Panc1 (cell line): ENCODE results near the gene IGFN1. TPM values are rescaled to one million over a fixed set of nuclear protein-coding genes. Genes with fewer than 3 reads are reported as not detected.

Experiments used
- ATAC-seq: fragments of 200-7000 bp; cut with Tn5 transposase; 2 replicates; pipeline ENCODE4 v1.9.1; 2020; ENCODE audit warnings: mild to moderate bottlenecking, moderate library complexity
- BruUV-seq: library from RNA; stranded (reverse); fragments of 400-500 nt; replicated peaks from 2 replicates; lab custom pipeline; 2021; lab: Mats Ljungman, UMichigan
- CTCF ChIA-PET: fragments of 300-600 bp; sonication (Branson Sonifier 250); formaldehyde crosslinking; loops from one replicate; lab custom pipeline; 2022; ENCODE audit warnings: antibody characterized with exemption; lab: Charles Lee
- POLR2A ChIA-PET: fragments of 300-600 bp; sonication (Branson Sonifier 250); formaldehyde crosslinking; loops from one replicate; lab custom pipeline; 2022; ENCODE audit warnings: antibody characterized with exemption; lab: Charles Lee
- DNase-seq: peaks from one replicate; pipeline ENCODE4 v3.0.0-alpha.2; 2010; ENCODE audit warnings: low read depth, low spot score
- H3K27ac ChIP-seq: 2 replicates; pipeline ENCODE4 v1.5.1; 2011; ENCODE audit warnings: mild to moderate bottlenecking, low read length, inconsistent platforms
- H3K27me3 ChIP-seq: fragments of 200-500 bp; sonication (Bioruptor generic); 2 replicates; pipeline ENCODE4 v1.6.0; 2014; ENCODE audit warnings: low read length, inconsistent platforms; ENCODE audit not compliant: control insufficient read depth, insufficient read depth
- H3K36me3 ChIP-seq: fragments of 200-500 bp; sonication (Bioruptor generic); 2 replicates; pipeline ENCODE4 v1.5.1; 2014; ENCODE audit warnings: inconsistent platforms, mild to moderate bottlenecking, low read length, moderate library complexity; ENCODE audit not compliant: control insufficient read depth, insufficient read depth
- H3K4me1 ChIP-seq: 2 replicates; pipeline ENCODE4 v1.5.1; 2011; ENCODE audit warnings: inconsistent platforms, mild to moderate bottlenecking, low read length, moderate library complexity; ENCODE audit not compliant: control insufficient read depth, insufficient read depth
- H3K4me3 ChIP-seq, 2 experiments: 2 replicates each; pipeline ENCODE4 v1.5.1; 2011 to 2012; ENCODE audit warnings: low read depth in 2 of 2, low read length in 2 of 2, mild to moderate bottlenecking in 2 of 2, inconsistent platforms in 1 of 2, moderate library complexity in 1 of 2
- H3K9me3 ChIP-seq: fragments of 200-500 bp; sonication (Bioruptor generic); 2 replicates; pipeline ENCODE4 v1.5.1; 2014; ENCODE audit warnings: low read depth, mild to moderate bottlenecking, inconsistent platforms, low read length, moderate library complexity; ENCODE audit not compliant: control insufficient read depth, insufficient read depth
- POLR2AphosphoS5 ChIP-seq: IDR thresholded peaks from 2 replicates; pipeline ENCODE4 v1.6.1; 2012; ENCODE audit warnings: mild to moderate bottlenecking, low read depth, low read length, moderate library complexity
- SIN3A ChIP-seq: IDR thresholded peaks from 2 replicates; pipeline ENCODE4 v1.6.1; 2012; ENCODE audit warnings: low read depth, mild to moderate bottlenecking, low read length, moderate library complexity, borderline replicate concordance; ENCODE audit not compliant: insufficient read depth
- TCF7L2 ChIP-seq: IDR thresholded peaks from 2 replicates; pipeline ENCODE4 v1.6.1; 2011; ENCODE audit warnings: mild to moderate bottlenecking, low read depth, low read length, inconsistent platforms
- in situ Hi-C: cut with HindIII; loops from 2 replicates; pipeline ENCODE4 v1.10.0; 2016; ENCODE audit warnings: low sequenced_read_pairs, low pct_unique_long_range_greater_than_20kb
- intact Hi-C: fragments of 100-400 bp; cut with micrococcal nuclease; formaldehyde crosslinking; loops from one replicate; pipeline ENCODE4 v1.10.0; 2022; ENCODE audit not compliant: unreplicated experiment
- total RNA-seq: library from RNA; stranded (reverse); gene quantifications from one replicate; pipeline ENCODE4 v1.2.1, GENCODE V29; 2021; ENCODE audit not compliant: unreplicated experiment
- TF ChIP-seq, protein P1 (sequence below): fragments of 450-650 bp; IDR thresholded peaks from 2 replicates; pipeline ENCODE4 v1.5.1; 2017; ENCODE audit warnings: mild to moderate bottlenecking
- TF ChIP-seq, protein P2 (sequence below), 2 experiments: IDR thresholded peaks; 2 replicates each; pipeline ENCODE4 v1.6.1; 2011 to 2012; ENCODE audit warnings: low read depth in 2 of 2, control low read depth in 1 of 2, low read length in 1 of 2, mild to moderate bottlenecking in 1 of 2, moderate library complexity in 1 of 2; ENCODE audit not compliant: insufficient read depth in 1 of 2

Gene IGFN1
- total RNA-seq, 1 experiment from 2014 or later: not detected

- no peak overlapping the region for H3K27ac ChIP-seq
- ChIA-PET POLR2A (no interaction called here), CTCF (interaction anchor here (0.6 kb wide), 1 partner anchor 73 kb away, joined by 3 read pairs; no protein-coding TSS in a partner anchor)
- in situ Hi-C loops (no loop called here), intact Hi-C loops (no loop called here)
- no TSS peak for BruUV-seq
- H3K27me3 ChIP-seq: no peaks in the 10 kb centered on the region
- no peak overlapping the region for H3K4me3 ChIP-seq
- ATAC-seq (peak; percentile 47), DNase-seq (no peak)
- H3K4me1 ChIP-seq: no peaks in the 10 kb centered on the region; the same call in 1 of the 2 replicates
- H3K9me3 ChIP-seq: no peaks in the 10 kb centered on the region
- H3K36me3 ChIP-seq: no peaks in the 10 kb centered on the region
- TF ChIP-seq POLR2AphosphoS5 (no peak), SIN3A (no peak), TCF7L2 (no peak)
- TF ChIP-seq, protein P1, sequence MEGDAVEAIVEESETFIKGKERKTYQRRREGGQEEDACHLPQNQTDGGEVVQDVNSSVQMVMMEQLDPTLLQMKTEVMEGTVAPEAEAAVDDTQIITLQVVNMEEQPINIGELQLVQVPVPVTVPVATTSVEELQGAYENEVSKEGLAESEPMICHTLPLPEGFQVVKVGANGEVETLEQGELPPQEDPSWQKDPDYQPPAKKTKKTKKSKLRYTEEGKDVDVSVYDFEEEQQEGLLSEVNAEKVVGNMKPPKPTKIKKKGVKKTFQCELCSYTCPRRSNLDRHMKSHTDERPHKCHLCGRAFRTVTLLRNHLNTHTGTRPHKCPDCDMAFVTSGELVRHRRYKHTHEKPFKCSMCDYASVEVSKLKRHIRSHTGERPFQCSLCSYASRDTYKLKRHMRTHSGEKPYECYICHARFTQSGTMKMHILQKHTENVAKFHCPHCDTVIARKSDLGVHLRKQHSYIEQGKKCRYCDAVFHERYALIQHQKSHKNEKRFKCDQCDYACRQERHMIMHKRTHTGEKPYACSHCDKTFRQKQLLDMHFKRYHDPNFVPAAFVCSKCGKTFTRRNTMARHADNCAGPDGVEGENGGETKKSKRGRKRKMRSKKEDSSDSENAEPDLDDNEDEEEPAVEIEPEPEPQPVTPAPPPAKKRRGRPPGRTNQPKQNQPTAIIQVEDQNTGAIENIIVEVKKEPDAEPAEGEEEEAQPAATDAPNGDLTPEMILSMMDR: no peak
- TF ChIP-seq, protein P2, sequence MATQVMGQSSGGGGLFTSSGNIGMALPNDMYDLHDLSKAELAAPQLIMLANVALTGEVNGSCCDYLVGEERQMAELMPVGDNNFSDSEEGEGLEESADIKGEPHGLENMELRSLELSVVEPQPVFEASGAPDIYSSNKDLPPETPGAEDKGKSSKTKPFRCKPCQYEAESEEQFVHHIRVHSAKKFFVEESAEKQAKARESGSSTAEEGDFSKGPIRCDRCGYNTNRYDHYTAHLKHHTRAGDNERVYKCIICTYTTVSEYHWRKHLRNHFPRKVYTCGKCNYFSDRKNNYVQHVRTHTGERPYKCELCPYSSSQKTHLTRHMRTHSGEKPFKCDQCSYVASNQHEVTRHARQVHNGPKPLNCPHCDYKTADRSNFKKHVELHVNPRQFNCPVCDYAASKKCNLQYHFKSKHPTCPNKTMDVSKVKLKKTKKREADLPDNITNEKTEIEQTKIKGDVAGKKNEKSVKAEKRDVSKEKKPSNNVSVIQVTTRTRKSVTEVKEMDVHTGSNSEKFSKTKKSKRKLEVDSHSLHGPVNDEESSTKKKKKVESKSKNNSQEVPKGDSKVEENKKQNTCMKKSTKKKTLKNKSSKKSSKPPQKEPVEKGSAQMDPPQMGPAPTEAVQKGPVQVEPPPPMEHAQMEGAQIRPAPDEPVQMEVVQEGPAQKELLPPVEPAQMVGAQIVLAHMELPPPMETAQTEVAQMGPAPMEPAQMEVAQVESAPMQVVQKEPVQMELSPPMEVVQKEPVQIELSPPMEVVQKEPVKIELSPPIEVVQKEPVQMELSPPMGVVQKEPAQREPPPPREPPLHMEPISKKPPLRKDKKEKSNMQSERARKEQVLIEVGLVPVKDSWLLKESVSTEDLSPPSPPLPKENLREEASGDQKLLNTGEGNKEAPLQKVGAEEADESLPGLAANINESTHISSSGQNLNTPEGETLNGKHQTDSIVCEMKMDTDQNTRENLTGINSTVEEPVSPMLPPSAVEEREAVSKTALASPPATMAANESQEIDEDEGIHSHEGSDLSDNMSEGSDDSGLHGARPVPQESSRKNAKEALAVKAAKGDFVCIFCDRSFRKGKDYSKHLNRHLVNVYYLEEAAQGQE (IDR thresholded peaks at IDR 0.05; ENCODE audit: insufficient read depth in 1 of 2, low read depth in 2 of 2, low read length in 1 of 2): no peak
These were observed 84.1 kb downstream of the IGFN1 start for GRCh38 chr1:201274616-201275252.

DNA sequence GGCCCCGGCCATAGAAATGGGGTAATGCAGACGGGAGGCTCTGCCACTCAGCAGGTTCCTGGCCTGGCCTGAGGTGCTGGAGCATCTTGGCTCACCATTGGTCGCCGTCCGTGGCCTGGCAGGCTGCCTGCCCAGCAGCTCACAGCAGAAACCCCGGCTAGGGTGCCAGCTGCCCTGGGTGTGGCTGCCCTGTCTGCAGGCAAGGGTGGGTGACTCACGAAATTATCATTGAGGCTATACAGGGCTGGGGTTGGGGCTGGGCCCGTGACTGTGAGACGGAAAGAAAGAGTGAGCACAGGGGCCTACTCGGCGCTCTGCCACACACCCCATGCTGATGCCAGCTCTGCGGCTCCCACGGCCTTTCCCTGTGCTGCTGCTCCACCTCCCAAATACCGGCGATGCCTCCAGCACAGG is 84.6 kb downstream of the IGFN1 start:
- ChIA-PET POLR2A (no interaction called here), CTCF (interaction anchor here (0.6 kb wide), 1 partner anchor 73 kb away, joined by 3 read pairs; no protein-coding TSS in a partner anchor)
- DNase-seq (peak; percentile 84), ATAC-seq (peak; percentile 89)
- in situ Hi-C loops: no loop called here
- Histone ChIP-seq H3K4me3 (no peak overlapping the region), H3K27ac (no peak overlapping the region), H3K36me3 (no peaks in the 10 kb centered on the region), H3K4me1 (no peaks in the 10 kb centered on the region; the same call in 1 of the 2 replicates), H3K27me3 (no peaks in the 10 kb centered on the region), H3K9me3 (no peaks in the 10 kb centered on the region)
- no TSS peak for BruUV-seq
- no peak for TF ChIP-seq POLR2AphosphoS5
- intact Hi-C loops: no loop called here

DNA sequence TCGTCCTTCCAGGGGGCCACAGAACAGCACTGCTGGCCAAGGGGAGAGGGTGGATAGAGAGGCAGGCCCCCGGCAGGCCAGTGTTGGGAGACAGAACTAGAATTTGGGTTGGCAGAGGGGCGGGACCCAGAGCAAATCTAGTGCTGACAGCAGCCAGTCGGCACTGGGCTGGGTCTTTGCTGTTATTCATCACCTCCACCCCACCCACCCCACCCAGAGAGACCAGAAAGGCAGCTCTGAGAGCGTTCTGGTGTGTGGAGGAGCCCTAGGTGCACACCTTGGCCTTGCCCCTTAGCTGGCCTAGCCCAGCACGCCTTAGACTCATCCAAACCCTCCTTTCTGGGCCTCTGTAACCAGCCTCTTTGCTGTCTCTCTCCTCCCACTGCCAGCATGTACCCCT is 86.3 kb downstream of the IGFN1 start:
- no peaks in the 10 kb centered on the region for H3K9me3 ChIP-seq
- ChIA-PET POLR2A (interaction anchor here (0.6 kb wide), 1 partner anchor 40 kb away, joined by 7 read pairs; no protein-coding TSS in a partner anchor), CTCF (no interaction called here)
- H3K4me1 ChIP-seq: no peaks in the 10 kb centered on the region; the same call in 1 of the 2 replicates
- H3K36me3 ChIP-seq: no peaks in the 10 kb centered on the region
- in situ Hi-C loops: no loop called here
- DNase-seq (no peak), ATAC-seq (no peak)
- BruUV-seq: no TSS peak
- no peak overlapping the region for H3K4me3 ChIP-seq
- H3K27me3 ChIP-seq: no peaks in the 10 kb centered on the region
- intact Hi-C loops: no loop called here
- no peak for TF ChIP-seq TCF7L2
- TF ChIP-seq, protein P2 (IDR thresholded peaks at IDR 0.05; ENCODE audit: insufficient read depth in 1 of 2, low read depth in 2 of 2, low read length in 1 of 2): no peak
- no peak overlapping the region for H3K27ac ChIP-seq
